Aorta (tissue), 5 donors: ENCODE data around the gene PDILT. TPM values are rescaled to one million over a fixed set of nuclear protein-coding genes. Genes with fewer than 3 reads are reported as not detected.

ENCODE experiments used
- ATAC-seq: fragments of 200-7000 bp; cut with Tn5 transposase; one replicate; pipeline ENCODE4 v1.9.1; 2022; ENCODE audit warnings: moderate library complexity; ENCODE audit not compliant: low FRiP score
- DNase-seq, 2 donors: peaks; one replicate each; pipeline ENCODE4 v3.0.0-alpha.2; 2020
- H3K27ac ChIP-seq, 2 donors: one replicate each; pipeline ENCODE4 v1.5.1; 2013; ENCODE audit warnings: low read length in 2 of 2, mild to moderate bottlenecking in 2 of 2, moderate library complexity in 2 of 2, control low read depth in 1 of 2, inconsistent platforms in 1 of 2, low read depth in 1 of 2
- H3K27me3 ChIP-seq, 2 donors: one replicate each; pipeline ENCODE4 v1.6.1; 2013; ENCODE audit warnings: control low read depth in 1 of 2, low read length in 1 of 2, mild to moderate bottlenecking in 1 of 2, moderate library complexity in 1 of 2; ENCODE audit not compliant: insufficient read depth in 2 of 2, control insufficient read depth in 1 of 2
- H3K36me3 ChIP-seq, 2 donors: one replicate each; pipeline ENCODE4 v1.6.1; 2013; ENCODE audit warnings: control low read depth in 1 of 2, low read length in 1 of 2, mild to moderate bottlenecking in 1 of 2; ENCODE audit not compliant: insufficient read depth in 2 of 2, control insufficient read depth in 1 of 2
- H3K4me1 ChIP-seq, 2 donors: one replicate each; pipeline ENCODE4 v1.6.1; 2013; ENCODE audit warnings: low read length in 2 of 2, control low read depth in 1 of 2, mild to moderate bottlenecking in 1 of 2, moderate library complexity in 1 of 2; ENCODE audit not compliant: insufficient read depth in 2 of 2, control insufficient read depth in 1 of 2
- H3K4me3 ChIP-seq, 2 donors: one replicate each; pipeline ENCODE4 v1.5.1; 2013; ENCODE audit warnings: low read length in 2 of 2, control low read depth in 1 of 2, mild to moderate bottlenecking in 1 of 2
- H3K9me3 ChIP-seq: one replicate; pipeline ENCODE4 v1.6.1; 2013; ENCODE audit warnings: mild to moderate bottlenecking, low read length; ENCODE audit not compliant: control insufficient read depth
- WGBS, 2 donors: extraction: QIAGEN DNeasy Blood & Tissue Kit; methylation state at CpG; one replicate each; pipeline ENCODE4 v1.1.7; 2013; 5-methylcytosine and 5-hydroxymethylcytosine counted together
- intact Hi-C, 2 donors: fragments of 100-400 bp; cut with DNase I; formaldehyde crosslinking; loops; one replicate each; pipeline versions ENCODE4 v1.14.2 to v1.15.0; 2022
- polyA plus RNA-seq, 2 donors: library from polyadenylated mRNA; stranded (reverse); fragments of 200-250 nt; gene quantifications; one replicate each; pipeline ENCODE4 v1.2.3, GENCODE V29; 2013
- total RNA-seq, 2 donors: library from RNA; stranded (reverse); fragmentation: NEBNext Ultra II Directional; extraction: Animal tissue kit (Norgen Biotek cat#: 25700); gene quantifications; one replicate each; pipeline ENCODE4 v1.2.1, GENCODE V29; 2021
- donor health status: healthy with polysubstance abuse.
- donor health status: Bipolar disorder and iron deficiency.
- donor health status: DM: no; HTN: no; CAD: no.
- donor health status: DM: no; HTN: no; CAD: no.
- donor health status: DM: yes; HTN: yes; CAD: no.

Gene PDILT
- total and polyA plus RNA-seq, 4 donors: not detected

GRCh38 chr16:20339744-20340143, 64.8 kb downstream of the PDILT start:
- no peaks in the 10 kb centered on the region for H3K4me1 ChIP-seq
- no peaks in the 10 kb centered on the region for H3K9me3 ChIP-seq
- H3K4me3 ChIP-seq: no peak overlapping the region
- H3K27me3 ChIP-seq: no peaks in the 10 kb centered on the region
- WGBS, 2 donors: 87 to 89% methylated on average over 3 of the region's 3 CpGs
- ATAC-seq (no peak), DNase-seq (no peak)
- H3K27ac ChIP-seq: no peak overlapping the region
- intact Hi-C loops: no loop called here
- no peaks in the 10 kb centered on the region for H3K36me3 ChIP-seq

GRCh38 chr16:20336955-20337354, 67.6 kb downstream of the PDILT start:
- Histone ChIP-seq H3K27ac (no peak overlapping the region), H3K4me3 (no peak overlapping the region), H3K27me3 (no peaks in the 10 kb centered on the region), H3K36me3 (no peaks in the 10 kb centered on the region), H3K4me1 (no peaks in the 10 kb centered on the region), H3K9me3 (no peaks in the 10 kb centered on the region)
- DNase-seq: no peak
- intact Hi-C loops: no loop called here
- WGBS, 2 donors: 56 to 61% methylated on average over 2 of the region's 2 CpGs
- ATAC-seq: no peak

GRCh38 chr16:20334396-20334795, 70.1 kb downstream of the PDILT start:
- H3K36me3 ChIP-seq: no peaks in the 10 kb centered on the region
- H3K4me3 ChIP-seq: no peak overlapping the region
- H3K4me1 ChIP-seq: no peaks in the 10 kb centered on the region
- intact Hi-C loops: no loop called here
- H3K27me3 ChIP-seq: no peaks in the 10 kb centered on the region
- no peaks in the 10 kb centered on the region for H3K9me3 ChIP-seq
- 65 to 76% methylated on average over 1 of the region's 1 CpG for WGBS, 2 donors
- no peak overlapping the region for H3K27ac ChIP-seq
- ATAC-seq (no peak), DNase-seq (no peak)

- no peaks in the 10 kb centered on the region for H3K9me3 ChIP-seq
- DNase-seq: no peak
- ATAC-seq: no peak
- H3K27me3 ChIP-seq: no peaks in the 10 kb centered on the region
- no peaks in the 10 kb centered on the region for H3K36me3 ChIP-seq
- WGBS, 2 donors: 54 to 59% methylated on average over 5 of the region's 5 CpGs
- no peak overlapping the region for H3K27ac ChIP-seq
- H3K4me3 ChIP-seq: no peak overlapping the region
- intact Hi-C loops: no loop called here
- H3K4me1 ChIP-seq: no peaks in the 10 kb centered on the region
Observed at GRCh38 chr16:20333120-20333519, 71.4 kb downstream of the PDILT start.

GRCh38 chr16:20332411-20332810, 72.1 kb downstream of the PDILT start:
- no peaks in the 10 kb centered on the region for H3K27me3 ChIP-seq
- no peak overlapping the region for H3K27ac ChIP-seq
- H3K36me3 ChIP-seq: no peaks in the 10 kb centered on the region
- no peaks in the 10 kb centered on the region for H3K9me3 ChIP-seq
- no peak for DNase-seq
- H3K4me1 ChIP-seq: no peaks in the 10 kb centered on the region
- ATAC-seq: no peak
- no peak overlapping the region for H3K4me3 ChIP-seq
- 85 to 87% methylated on average over 8 of the region's 8 CpGs for WGBS, 2 donors
- intact Hi-C loops: no loop called here

GRCh38 chr16:20331635-20332034, 72.9 kb downstream of the PDILT start:
- DNase-seq (no peak), ATAC-seq (no peak)
- whole genome bisulfite sequencing, 2 donors: 74 to 84% methylated on average over 5 of the region's 5 CpGs
- H3K27me3 ChIP-seq: no peaks in the 10 kb centered on the region
- H3K27ac ChIP-seq: no peak overlapping the region
- intact Hi-C loops: no loop called here
- H3K4me3 ChIP-seq: no peak overlapping the region
- no peaks in the 10 kb centered on the region for H3K4me1 ChIP-seq
- no peaks in the 10 kb centered on the region for H3K36me3 ChIP-seq
- no peaks in the 10 kb centered on the region for H3K9me3 ChIP-seq

GRCh38 chr16:20329392-20330138, 75.0 kb downstream of the PDILT start:
- DNase-seq (no peak), ATAC-seq (no peak)
- no peaks in the 10 kb centered on the region for H3K9me3 ChIP-seq
- 70 to 79% methylated on average over 5 of the region's 5 CpGs for WGBS, 2 donors
- intact Hi-C loops: no loop called here
- H3K27me3 ChIP-seq: no peaks in the 10 kb centered on the region
- no peak overlapping the region for H3K27ac ChIP-seq
- H3K36me3 ChIP-seq: no peaks in the 10 kb centered on the region
- H3K4me1 ChIP-seq: no peaks in the 10 kb centered on the region
- H3K4me3 ChIP-seq: no peak overlapping the region

- intact Hi-C loops: no loop called here
- H3K4me3 ChIP-seq: no peak within 1 kb of the TSS
- H3K4me1 ChIP-seq: no peaks in the 10 kb centered on the region
- H3K27ac ChIP-seq: no peak within 1 kb of the TSS
- WGBS, 2 donors: 81 to 84% methylated on average over 7 of the region's 7 CpGs
- no peaks in the 10 kb centered on the region for H3K9me3 ChIP-seq
- ATAC-seq (no peak), DNase-seq (no peak)
- no peaks in the 10 kb centered on the region for H3K36me3 ChIP-seq
- no peaks in the 10 kb centered on the region for H3K27me3 ChIP-seq
Observed at GRCh38 chr16:20327444-20328041, 77.0 kb downstream of the PDILT start, which contains the start of gene GP2. Gene GP2 (minus strand): TSS chr16:20327513. CDS start chr16:20326431, 1,082 bp downstream.

GRCh38 chr16:20326321-20326720, 78.2 kb downstream of the PDILT start:
- intact Hi-C loops: no loop called here
- H3K9me3 ChIP-seq: no peaks in the 10 kb centered on the region
- ATAC-seq (no peak), DNase-seq (no peak)
- no peaks in the 10 kb centered on the region for H3K27me3 ChIP-seq
- WGBS, 2 donors: 72% methylated on average over 3 of the region's 3 CpGs
- H3K4me1 ChIP-seq: no peaks in the 10 kb centered on the region
- H3K27ac ChIP-seq: no peak overlapping the region
- H3K4me3 ChIP-seq: no peak overlapping the region
- no peaks in the 10 kb centered on the region for H3K36me3 ChIP-seq
